ENCODE results near the gene RFX2.

The RFX2 gene

DNA sequence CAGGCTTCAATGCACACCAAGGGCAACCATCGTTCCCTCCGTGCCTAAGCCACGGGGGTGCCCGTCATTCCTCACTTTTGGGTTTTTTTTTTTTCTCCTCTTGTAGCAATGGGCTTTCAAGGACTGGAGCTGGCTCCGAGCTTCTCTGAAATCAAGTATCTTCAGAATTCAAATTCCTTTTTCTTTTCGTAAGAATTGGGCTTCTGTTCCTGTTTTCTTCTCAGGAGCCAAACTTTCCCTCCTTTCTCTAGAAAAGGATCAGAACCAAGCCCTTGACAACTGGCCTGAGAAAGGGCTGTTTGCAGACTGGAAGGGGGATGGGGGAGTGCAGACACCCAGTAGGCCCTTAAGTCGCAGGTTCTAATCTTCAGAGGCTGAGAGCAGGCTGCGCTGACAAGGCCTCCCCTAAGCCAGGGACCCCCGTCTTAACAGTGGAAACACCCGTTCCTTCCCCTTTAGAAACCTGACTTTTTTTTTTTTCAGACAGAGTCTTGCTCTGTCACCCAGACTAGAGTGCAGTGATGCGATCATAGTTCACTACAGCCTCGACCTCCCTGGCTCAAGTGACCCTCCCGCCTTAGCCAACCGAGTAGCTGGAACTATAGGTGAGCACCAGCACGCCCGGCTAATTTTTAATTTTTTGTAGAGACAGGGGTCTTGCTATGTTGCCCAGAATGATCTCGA is 51.6 kb downstream of the RFX2 start:
- no peak for DNase-seq

DNA sequence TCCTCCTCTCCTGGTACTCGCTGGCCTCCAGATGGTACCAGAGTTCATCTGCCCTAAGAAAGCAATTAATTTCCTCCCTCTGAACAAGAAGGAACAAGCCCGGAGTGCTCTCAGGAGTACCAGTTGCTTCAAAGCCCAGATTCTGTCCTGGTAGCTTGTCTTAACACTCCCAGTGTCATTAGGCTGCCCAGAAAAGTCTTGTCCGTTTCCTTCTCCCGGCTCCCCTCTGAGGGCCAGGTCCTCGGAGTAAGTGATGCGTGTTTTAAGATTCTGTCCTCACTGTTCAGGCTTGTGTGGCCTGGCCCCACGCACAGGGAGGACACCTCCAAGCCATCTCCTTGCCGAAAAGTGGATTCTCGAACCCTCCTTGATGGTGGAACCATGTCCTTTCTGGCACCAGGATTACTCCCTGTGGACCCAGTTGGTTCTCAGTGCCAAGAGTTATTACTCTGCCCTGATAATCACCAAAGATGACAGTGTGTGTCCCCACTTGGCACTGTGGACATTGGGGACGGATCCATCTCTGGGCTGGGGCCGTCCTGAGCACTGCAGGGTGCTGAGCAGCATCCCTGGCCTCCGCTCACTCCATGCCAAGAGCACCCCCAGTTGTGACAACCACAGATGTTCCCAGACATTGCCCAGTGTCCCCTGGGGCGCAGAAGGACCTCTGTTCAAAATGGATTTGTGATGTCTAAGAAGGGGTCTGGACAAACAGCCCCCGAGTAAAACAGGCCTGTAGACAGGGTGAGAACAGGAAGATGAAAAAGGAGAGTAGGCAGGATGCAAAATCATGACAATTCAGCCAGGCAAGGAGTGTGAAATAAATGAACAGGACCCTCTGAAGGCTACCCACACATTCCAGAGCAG is 52.4 kb downstream of the RFX2 start:
- DNase-seq, result no peak

DNA sequence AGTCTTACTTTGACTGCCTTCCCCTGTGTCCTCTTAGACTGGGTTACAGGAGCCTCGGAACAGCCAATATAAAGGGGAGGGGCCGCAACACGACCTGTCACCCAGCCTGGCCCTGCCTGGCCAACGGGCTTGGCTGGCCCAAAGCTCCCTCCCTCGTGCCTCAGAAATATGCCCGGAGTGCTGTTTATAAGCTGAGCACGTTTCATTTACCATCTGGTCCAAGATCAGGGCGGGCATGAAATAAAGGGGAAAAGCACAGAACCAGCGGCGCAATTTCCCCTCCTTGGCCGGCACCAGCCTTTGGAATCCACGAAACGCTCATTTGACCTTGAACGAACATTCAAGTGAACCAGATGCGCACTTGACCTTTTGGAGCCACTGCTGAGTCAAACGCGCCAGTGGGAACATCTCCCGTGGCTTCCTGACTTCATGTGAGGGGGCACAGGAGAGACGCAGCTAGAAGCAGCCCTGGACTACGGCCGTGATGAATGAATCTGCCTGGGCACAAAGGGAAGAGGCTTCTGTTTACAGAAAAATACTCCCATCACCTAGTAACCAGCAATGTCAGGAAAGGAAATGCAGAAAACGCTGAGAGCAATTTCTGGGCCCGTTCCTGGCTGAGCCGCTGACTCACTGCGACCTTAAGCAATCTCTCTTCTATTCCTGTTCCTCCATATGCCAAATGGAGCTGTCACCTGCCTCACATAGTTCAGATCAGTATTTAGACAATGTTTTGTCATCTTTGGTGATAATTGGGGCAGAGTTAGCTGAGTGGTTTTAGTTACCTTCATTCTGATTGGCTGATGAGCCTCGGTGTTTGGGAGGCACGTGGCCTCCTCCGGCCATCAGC is 53.3 kb downstream of the RFX2 start:
- peak; percentile 55 for DNase-seq

DNA sequence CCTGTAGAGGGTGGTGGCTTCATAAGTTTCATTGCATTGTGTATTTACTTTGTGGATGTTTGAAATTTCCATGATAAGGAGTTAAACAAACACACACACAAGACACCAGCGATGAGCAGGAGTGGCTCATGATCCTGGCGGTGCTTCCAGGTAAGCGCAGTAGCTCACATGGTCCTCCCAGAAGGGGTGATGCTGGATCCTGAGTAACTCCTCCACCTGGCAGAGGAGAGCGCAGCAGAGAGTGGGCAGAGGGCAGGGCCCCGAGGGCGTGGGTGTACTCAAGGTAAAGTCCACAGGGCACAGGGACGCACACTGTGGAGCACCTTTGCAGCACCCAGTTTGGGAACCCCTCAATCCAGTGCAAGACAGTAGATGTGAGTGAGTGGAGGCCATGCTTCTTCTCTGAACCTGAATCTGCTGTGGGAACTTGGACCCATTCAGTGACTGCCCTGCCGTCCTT is 54.0 kb downstream of the RFX2 start:
- no peak for DNase-seq

DNA sequence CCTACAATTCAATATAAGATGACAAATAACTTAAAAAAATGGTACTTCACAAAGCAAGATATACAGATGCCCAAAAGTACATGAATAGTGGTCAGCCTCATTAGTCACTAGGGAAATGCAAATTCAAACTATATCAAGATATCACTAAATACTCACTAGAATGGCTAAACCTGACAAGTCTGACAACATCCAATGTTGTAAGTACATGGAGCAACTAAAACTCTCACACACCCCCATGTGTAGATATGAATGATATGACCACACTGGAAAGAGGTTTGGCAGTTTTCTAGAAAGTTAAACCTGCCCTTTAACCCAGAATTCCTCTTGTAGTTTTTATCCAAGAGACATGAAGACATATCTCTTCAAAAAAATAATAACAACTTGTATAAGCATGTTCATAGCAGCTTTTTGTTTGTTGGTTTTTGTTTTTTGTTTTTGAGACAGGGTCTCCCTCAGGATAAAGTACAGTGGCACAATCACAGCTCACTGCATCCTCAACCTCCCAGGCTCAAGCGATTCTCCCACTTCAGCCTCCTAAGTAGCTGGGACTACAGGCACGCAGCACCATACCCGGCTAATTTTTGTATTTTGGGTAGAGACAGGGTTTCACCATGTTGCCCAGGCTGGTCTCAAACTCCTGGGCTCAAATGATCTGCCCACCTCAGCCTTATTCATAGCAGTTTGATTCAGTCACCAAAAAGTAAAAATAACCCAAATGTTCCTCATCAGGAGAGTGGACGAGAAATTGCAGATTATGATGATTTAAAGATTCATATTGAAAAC is 55.1 kb downstream of the RFX2 start:
- no peak for DNase-seq

DNA sequence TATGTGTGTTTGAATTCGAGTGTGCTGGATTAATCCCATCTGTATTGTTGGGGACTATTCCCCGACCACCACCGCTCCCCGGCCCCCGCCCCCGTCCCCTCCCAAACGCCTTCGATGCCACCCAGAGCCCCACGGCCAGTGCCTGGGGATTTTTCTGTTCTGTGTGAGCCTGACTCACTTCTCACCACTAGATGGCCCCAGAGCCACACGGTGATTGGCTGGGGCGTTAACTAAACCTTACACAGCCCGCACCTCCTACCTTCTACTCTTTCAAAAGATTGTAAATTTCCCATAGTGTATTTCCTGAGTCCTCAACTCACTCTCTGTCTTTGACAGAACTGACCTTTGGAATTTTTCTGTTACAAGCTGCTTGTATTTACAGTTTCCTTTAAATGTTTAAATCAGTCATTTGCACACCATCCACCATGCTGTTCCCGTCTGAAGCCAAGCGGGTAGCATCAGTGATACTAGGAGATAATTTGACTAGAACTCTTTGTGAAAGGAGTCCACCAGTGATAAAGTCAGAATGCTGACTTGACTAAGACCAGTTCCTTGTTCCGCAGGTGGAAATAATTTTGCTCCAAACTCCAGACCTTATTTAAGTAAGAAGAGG is 61.4 kb downstream of the RFX2 start:
- DNase-seq, result peak; percentile 91

DNA sequence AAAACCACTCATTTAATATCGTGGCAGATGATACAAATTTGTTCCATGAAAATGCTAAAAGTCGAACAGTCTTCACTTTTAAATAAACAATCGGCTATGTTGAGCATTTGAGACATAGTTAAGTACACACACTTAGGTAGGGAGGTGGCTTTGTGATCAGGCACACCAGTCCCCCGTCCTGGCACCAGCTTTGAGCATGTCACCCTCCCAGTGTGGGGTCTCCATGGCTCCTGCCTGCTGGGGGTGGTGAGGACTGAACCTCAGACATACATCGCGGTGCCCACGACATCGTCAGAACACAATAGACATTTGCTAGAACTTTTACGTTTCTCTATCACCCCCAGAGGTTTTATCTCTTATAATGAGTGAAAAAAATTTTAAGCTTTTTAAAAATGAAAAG is 62.0 kb downstream of the RFX2 start:
- DNase-seq, result no peak

DNA sequence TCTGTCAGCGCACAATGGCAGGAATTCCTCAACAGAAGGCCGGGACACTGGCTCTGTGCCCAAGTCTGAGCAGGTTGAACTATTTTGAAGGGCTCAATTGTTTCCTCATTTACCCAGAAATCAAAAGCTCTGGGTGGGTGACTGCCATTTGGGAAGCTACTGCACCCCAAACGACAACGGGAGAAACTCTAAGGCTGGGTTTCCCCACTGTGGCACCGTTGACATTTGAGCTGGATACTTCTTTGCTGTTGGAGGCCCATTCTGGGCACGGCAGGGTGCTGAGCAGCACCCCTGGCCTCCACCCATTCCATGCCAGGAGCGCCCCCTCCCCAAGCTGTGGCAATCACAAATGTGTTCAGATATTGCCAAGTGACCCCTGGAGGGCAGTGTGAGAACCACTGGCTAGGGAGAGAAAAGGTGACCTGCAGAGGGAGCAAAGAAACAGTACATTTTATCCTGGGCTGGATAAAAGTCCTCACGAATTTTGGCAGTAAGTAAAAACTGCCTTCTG is 62.5 kb downstream of the RFX2 start:
- peak; percentile 73 for DNase-seq

DNA sequence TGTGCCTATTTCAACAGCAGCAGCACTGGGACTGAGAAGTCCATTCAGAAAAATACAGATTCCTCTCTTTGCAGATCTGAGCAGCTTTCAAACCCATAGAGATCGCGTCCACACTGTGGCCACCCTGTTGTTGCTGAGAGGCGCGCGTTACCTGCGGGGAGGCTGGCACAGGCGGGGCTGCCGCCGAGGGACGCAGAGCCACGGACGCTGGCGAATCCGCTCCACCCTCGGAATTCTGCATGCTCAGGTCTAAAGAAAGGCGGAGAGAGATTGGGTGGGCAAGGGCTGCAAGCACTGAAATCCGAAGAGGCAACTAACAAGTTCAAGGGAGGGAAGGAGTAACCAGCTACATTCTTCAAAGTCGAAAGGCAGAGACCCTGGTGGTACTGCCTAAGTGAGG is 63.0 kb downstream of the RFX2 start:
- no peak for DNase-seq

DNA sequence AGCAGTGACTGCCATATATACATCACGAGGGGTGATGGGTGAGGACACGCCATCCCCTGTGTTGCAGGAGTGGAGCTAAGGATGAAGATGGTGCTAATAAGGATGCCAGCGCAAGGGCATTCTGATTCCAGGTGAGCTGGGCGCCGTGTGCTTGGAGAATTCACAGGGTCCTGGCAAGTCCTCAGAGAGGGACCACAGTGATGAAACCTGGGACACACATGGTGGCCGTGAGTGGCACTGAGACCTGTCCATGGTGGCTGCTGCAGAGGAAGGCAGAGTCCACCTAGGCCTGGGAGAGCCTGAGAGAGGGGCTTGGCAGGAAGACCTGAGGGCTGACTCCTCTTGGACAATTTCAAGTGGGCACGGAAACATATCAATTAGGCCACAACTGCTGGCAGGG is 65.2 kb downstream of the RFX2 start:
- no peak for DNase-seq

DNA sequence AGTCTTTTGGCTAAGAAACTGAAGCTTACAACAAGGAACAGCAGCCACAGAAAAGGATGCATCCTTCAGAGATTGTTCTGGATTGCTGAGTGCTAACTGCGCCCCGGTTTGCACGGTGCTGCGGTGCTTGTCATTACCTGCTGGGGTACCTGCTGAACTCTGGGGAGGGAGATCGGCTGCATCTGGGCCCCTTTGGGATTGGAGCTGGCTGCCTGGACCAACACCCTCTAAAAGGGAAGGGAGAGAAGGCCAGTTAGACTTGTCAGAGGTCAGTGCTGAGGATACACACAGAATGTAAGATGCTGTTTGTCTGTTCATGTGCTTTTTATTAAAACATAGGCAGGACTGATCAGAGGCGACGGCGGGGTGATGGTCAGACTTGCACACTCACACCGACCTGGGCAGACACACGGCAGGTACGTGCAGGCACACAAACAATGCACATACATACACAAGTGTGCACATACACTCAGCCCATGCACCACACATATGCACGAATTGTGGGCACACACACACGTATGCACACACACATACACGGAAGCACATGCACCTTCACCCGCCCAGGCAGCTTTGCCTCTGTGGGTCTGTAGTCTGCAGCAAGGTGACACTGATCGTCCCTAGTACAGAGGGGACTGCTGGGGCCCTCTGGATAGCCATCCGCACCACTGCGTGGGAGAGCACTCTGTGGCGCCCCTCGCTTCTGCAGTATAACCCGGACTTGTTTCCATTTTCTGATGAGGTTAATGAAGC is 66.1 kb downstream of the RFX2 start:
- DNase-seq, result no peak

DNA sequence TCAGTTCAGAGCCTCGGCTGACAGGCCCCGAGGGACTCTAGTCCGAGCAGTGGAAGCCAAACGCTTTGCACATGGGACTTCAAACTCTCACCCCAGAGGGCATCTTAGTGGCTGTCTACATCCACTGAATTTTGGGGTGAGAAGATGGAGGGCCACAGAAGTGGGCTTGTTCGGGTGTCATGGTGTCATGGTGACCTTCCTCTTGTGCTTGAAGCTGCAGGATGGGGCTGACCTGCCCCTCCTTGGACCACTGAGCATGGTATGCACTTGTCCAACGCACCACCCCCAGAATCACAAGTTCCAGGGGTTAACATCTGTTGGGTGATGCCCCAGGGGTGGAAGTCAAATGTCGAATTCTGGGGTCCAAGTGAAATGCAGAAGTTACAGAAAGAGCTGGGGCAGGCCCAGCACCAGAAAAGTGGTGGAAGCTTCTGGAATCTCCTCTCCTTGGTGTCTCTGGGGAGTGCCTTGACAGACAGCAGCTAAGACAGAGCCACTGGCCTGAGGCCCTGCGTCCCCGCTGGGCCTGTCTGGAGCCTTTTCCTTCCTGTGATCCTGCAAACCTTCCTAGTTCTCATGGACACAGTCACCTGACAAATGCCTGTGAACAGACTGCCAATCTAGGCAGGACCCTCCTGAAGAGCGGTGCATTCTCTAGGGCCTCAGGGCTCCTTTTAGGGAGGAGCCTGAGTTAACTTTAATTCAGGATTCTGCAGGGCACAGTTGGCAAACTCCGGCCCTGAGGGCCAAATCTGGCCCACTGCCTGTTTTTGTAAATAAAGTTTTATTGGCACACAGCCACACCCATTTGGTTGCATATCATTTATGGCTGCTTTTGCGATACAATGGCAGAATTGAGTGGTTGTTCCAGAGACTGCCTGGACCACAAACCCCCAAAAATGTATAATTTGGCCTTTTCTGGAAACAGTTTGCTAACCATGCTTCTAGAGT is 67.2 kb downstream of the RFX2 start:
- no peak for DNase-seq

DNA sequence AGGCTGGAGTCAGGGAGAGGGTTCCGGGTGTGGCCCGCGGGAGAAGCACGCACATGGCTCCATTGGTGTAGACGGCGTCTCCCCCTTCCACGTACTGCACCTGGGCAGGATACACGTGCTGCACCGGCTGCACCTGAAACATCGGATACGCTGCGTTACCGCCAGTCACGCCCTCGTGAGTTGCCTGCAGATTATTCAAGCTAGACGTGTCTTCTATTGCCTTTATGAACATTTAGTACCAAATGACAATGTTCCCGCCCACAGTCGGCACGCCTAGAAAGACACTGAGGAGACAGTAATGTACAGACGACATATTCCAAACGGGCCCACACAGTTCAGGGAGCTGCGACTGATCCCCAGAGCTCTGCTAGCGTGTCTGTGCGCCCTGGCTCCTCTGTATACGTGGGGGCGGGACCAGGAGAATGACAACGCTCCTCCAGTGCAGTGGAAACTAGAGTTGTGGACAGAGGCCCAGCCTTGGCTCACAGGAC is 68.3 kb downstream of the RFX2 start:
- DNase-seq, result no peak

DNA sequence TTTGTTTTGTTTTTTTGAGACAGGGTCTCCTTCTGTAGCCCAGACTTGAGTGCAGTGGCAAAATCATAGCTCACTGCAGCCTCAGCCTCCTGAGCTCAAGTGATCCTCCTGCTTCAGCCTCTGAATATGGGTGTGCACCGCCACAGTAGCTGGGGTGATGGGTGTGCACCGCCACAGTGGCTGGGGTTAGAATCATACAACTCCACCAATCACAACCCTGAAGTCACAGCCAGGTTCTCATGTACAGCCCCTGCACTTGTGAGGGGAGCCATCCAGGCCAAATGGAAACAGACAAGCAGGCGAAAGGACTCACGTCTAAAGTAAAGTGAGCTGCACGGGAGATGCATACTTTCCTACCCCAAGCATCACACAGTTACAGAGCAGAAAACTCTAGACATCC is 69.2 kb downstream of the RFX2 start:
- no peak for DNase-seq

DNA sequence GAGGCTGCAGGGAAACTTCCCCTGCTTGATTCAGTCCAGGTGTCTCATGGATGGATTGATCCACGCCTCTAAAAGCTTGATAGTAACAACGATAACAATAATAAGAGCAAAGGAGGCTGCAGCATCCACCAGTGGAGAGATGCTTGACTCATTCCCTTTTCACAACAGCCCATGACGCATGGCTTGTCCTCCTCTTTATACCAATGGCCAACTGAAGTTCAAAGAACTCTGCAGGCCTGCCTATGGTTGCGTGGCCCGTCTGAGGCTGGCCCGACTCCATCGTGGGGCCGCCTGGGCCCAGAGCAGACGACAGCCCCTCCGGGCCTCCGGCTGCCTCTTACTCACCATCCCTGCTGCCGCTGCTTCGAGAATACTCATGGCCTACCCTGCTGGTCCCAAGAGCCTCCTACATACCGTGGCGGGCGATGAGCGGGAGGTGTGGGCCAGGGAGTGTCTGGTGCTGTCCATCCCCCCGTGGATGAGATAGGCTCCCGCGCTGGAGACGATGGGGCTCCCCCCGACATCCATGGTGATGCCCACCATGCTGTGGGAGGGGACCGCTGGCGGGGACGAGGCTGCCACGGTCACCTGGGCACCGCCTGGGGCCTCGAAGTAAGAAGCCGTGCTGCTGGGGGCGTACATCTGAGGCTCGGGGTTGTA is 70.6 kb downstream of the RFX2 start:
- no peak for DNase-seq

DNA sequence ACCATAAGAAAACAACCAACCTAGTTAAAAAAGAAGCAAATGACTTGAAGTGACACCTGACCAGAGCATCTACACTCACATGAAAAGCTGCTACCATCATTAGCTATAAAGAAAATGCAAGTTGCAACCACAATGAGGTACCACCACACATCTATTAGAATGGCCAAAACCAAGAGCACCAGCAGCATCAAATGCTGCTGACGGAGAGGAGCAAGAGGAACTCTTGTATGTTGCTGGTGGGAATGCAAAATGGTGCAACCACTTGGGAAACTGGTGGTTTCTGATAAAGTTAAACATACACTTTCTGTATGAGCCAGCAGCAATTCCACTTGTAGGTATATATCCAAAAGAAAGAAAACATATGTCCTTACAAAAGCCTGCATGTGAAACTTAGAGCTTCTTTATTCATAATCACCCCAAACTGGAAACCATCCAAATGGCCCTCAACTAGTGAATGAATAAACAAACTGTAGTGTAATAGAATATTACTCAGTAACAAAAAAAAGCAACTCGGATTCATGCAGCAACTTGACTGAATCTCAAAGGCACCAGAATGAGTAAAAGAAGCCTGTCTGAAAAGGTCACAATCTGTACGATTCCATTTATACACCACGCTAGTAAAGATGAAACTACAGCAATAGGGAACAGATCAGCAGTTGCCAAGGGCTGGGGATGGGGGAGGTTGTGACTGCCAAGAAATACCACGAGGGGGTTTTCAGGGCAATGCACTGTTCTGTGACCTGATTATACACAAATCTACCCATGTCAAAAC is 71.5 kb downstream of the RFX2 start:
- DNase-seq, result no peak

DNA sequence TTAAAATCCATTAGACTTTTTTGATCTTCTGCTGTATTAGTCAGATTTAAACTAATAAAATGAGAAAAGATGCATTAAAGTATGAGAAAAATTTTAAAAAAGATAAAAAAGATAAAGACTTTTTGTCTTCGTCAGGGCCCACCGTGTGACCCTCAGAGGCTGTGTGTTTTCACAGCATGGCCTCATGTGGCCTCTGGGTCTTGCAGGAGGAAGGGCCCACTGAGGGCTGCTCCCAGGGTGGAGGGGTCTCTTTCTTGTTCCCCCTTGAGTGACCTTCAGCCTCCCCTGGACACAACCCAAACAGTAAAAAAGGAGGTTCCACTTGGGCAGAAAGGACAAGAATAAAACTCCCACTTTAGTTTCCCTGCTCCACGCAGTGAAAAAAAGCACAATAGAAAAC is 75.3 kb downstream of the RFX2 start:
- DNase-seq, result no peak

DNA sequence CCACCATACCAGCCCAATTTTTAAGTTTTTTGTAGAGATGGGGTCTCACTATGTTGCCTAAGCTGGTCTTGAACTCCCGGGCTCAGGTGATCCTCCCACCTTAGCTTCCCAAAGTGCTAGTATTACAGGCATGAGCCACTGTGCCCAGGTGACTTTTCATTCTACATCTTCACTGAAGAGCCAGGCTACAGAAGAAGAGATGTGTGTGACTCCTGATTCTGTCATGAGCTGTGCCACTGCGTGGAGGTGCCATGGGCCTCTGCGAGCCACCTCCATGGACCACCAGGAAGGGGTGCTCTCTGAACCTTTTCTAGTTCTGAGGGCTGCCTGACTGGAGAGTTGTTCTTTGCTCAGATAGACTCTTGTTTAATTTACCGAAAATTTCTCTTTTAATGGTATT is 75.8 kb downstream of the RFX2 start:
- DNase-seq, result no peak

All from hematopoietic multipotent progenitor cell treated with erythropoietin and hydrocortisone succinate and interleukin-3 and kit ligand, for 6 days (in vitro differentiated cells).